ENCODE data around the gene NACAD. TPM values are rescaled to one million over a fixed set of nuclear protein-coding genes. Genes with fewer than 3 reads are reported as not detected.
"Not testable (repeated sequence)": the region's sequence is repeated elsewhere in the genome, so short reads cannot be mapped to it uniquely, and the experiment has no call there.

Gene NACAD
- polyA plus RNA-seq, 4 donors = 6.1 to 9.8 (median 9.5) TPM

DNA sequence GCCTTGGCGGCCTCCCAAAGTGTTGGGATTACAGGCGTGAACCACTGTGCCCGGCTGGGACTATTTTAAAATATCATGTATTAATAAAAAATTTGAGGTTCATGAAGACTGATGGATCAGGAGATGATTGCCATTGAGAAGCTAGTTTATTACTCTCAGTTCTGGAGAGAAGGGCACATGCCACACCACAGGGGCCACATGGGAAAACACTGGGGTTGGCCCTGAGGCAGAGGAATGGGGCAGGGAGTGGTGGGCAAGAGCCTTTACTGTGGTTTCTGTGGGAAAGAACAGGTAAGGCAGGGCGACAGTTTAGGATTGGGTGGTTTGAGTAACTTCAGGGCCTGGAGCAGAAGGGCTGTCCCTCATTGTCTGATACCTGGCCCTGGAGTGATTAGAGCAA is 29.5 kb upstream of the NACAD start:
- no peak for DNase-seq (ENCODE audit: low read depth in 4 of 4, low spot score in 3 of 4)

DNA sequence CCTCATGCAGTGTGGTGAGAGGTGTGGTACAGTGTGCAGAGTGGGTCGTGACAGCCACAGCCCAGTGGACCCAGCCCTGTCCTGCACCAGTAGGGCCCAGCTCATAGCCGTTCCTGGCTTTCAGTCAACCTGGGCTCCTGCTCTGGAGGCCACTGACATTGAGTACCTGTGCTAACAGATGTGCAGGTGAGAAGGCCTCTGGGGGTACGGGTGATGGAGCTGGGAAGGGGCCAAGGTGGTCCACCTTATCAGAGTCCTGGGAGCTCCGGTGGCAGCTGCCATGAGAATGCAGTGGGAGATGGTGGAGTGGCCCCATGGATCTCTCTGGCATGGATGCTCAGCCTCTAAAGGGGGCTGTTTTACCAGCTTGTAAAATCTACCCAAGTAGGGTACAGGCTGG is 28.8 kb upstream of the NACAD start:
- no peak for DNase-seq (ENCODE audit: low read depth in 4 of 4, low spot score in 3 of 4)

DNA sequence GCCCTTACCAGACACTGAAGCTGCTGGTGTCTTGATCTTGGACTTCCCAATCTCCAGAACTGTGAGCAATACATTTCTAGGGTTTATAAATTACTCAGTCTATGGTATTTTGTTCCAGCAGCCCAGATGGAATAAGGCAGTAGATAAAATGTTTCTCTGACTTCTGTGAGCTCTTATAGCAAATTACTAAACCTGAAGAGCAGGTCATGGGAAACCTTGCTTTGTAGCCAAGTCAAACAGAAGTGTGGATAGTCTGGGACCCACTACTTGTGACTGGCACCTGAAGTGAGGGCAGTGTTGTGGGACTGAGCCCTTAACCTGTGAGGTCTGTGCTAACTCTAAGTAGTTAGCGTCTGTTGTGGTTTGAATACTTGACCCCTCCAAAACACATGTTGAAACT is 27.3 kb upstream of the NACAD start:
- no peak for DNase-seq (ENCODE audit: low read depth in 4 of 4, low spot score in 3 of 4)

DNA sequence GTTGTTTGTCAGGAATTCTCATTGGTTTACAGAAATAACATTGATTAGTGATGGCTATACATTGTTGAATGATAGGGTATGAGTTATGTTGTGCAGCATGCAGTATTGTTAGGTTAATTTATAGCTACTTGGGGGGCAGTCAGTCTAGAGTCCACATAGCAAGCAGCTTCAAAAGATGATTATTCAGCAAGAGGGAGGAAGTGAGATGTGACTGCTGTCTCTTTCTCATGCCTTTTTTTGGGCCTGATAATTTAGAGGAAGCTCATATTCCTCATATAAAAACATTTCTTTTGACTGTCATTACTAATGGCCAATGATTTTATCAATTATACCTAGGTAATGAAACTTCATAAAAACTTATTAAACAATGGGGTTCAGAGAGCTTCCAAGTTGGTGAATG is 26.2 kb upstream of the NACAD start:
- no peak for DNase-seq (ENCODE audit: low read depth in 4 of 4, low spot score in 3 of 4)

DNA sequence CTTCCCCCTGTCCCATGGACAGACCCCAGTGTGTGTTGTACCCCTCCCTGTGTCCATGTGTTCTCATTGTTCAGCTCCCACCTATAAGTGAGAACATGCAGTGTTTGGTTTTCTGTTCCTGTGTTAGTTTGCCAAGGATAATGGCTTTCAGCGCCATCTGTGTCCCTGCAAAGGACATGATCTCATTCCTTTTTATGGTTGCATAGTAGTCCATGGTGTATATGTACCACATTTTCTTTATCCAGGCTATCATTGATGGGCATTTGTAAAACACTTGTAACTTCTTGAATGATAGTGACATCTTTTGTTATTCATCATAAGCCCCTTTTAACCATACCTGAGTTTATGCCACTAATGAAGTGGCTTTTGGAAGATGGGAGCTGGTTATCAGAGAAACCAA is 25.5 kb upstream of the NACAD start:
- DNase-seq (ENCODE audit: low read depth in 4 of 4, low spot score in 3 of 4) = not testable (repeated sequence)

DNA sequence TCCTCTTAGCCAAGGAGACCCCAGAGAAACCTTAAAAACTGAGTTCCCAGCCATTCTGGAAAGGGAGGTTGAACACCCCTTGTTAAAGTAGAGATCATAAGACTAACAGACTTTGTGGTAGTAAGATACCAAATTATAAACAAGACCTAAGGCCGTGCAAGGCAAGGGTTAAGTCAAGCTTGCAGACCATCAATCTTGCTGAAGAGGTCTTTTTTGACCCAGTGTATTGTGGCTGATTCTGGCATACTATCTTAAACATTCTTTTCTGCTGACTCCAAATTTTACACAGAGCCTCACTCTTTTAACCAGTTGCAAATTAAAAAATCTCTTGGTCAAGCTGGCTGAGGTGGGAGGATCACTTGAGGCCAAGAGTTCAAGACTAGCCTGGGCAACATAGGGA is 23.9 kb upstream of the NACAD start:
- DNase-seq (ENCODE audit: low read depth in 4 of 4, low spot score in 3 of 4) = no peak

DNA sequence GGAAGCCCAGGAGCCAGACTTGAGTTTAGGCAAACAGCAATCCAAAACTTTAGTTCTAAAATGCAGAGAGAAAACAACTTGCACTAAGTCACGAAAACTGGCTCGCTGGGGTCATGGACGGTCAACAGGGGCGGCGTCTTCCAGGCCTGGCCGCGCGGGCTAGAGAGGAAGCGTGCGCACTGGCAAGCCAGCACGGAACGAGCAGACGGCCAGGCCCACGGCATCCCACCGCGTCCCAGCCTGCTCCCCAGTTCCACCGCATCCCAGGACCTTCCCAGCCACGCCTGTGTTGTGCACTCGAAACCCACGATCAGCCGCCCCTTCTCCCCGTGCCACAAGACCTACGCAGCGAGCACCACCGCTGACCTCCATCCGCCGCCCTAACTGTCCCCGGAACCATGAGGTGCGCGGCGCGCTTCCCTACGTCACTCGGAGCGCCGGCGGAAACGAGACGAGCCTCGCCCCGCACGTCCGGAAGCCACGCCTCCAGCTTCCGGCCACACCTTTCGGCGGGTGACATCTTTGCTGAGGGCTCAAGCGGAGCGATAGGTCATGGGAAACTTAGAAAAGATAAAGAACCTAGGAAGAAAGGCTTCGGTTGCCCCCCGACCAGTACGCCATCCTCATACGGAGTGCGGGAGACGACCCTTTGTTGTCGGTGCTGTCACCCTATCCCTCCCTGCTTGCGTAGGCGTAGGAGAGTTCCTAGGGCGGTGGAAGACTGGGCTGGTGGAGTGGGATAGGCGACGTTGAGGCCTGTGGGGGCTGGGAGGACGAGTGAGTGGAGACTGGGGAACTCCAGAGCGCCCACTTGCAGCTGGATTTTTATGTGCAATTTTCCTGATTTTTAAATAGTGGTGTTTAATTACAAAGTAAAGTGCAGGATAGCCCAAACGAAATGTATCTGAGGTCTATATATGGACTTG is 22.8 kb upstream of the NACAD start, which contains the start of gene TBRG4:
Gene TBRG4, minus strand, starts transcription at position 400 of the 926 bp plus-strand sequence. CDS start 2,460 bp downstream, outside the sequence.
- peak; percentile 92 to 97 (median 93) for DNase-seq (ENCODE audit: low read depth in 4 of 4, low spot score in 3 of 4)

DNA sequence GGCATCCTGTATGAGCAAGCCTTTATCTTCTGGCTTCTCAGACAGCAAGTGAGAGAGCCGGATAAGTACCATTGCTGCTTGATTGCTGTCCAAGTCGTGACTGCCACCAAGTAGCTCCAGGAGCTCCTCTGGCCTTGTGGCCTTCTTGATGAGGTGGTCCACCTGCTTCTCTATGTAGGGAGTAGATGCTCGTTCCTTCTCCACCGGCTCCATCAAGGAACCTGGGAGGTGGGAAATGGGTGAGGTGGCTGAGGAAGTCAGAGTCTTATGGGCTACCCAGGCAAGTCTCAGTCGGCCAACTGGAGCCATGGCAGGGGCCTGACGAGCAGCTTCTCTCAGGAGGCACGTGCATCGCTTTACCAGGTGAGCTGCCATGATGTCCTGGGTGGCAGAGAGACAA is 20.1 kb upstream of the NACAD start:
- DNase-seq (ENCODE audit: low read depth in 4 of 4, low spot score in 3 of 4) = no peak

DNA sequence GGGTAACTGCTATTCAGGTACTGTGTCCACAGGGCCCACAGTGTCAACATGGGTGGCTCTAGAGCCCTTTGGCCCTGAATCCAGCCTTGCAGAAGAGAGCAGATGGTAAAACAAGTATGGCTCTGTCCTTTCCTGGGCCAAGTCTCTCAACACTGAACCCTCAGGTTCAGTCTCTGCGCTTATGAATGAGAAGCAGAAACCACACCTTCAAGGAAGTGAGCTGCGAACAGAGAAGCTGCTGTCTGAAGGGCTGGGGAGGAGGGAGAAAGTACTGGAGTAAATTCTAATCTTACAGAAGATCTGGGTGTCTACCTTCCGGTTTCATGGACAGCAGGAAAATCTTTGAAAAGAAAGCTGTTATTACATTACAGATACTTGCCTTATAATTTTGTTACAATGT is 18.6 kb upstream of the NACAD start:
- DNase-seq (ENCODE audit: low read depth in 4 of 4, low spot score in 3 of 4) = no peak

DNA sequence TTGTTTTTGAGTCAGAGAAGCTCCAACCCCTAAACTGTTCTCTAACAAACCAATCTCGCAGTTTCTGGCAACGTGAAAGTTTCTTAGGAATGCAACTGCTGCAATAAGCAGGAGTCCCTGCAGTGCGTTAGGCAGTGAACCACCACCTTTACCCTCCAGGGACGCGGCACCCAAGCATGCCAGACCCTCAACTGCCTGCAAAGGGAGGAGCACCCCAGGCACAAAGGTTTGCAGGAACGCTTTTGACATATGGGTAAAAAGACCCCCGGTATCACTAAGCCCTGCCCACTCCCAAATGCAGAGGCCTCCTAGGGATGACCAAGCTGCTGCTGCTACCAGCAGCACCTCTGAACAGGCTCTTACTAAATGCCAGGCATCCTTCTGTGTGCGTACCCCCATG is 18.1 kb upstream of the NACAD start:
- no peak for DNase-seq (ENCODE audit: low read depth in 4 of 4, low spot score in 3 of 4)

DNA sequence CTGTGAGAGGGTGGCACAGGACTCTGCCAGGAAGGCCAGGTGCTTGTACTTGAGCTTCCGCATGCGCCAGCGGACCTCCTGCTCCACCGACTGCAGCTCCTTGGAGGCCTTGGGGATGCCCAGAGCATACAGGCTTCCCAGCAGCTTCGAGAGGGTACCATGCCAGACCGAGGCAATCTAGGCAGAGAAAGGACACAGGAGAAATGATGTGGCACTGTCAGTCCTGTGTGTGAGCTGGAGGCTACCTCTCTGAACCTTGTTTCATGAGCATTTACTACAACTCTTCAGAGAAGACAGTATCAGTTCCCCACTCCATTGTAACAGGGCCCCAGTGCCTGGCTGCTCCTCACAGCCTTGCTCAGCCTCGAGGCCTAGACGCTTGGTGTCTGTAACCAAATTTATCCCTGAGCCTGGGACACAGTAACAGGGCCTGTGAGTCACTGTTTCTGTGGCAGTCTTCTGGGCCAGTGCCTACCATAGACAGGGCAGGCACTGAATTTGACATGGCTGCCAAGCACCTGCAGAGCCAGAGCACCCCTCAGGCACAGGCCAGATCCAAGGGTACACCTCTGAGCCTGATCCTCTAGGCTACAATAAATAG is 16.9 kb upstream of the NACAD start:
- no peak for DNase-seq (ENCODE audit: low read depth in 4 of 4, low spot score in 3 of 4)

DNA sequence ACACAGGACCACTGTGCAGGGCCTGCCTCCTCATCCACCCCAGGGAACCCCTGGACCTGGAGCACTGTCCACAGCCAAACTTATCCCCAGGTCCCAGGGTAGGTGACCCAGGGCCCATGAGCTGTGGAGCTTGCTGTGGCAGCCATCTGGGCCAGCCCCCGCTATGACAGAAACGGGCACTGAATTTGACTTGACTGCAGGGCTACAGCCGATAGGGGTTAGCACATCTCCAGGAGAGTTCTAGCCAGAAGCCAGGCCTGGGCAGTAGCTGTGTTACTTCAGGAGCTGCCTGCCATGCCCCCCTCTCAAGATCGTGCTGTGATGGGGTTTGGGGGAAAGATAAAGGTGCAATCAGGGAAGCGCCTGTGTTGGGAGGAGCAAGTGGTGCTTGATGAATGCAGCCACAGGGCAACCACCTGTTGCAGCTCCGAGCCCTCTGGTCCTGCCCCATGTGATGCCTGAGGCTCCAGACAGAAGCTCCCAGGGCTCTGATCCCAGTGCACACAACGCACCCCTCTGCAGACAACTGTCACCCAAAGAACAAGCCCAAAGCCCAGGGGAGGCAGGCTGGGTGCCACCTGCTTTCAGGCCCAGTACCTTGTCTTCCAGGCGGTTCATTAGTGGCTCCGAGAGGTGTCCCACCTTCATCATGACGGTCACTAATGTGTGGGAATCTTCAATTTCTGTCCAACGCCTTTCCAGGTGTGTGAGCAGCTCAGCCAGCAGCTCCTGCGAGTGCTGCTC is 16.2 kb upstream of the NACAD start:
- DNase-seq (ENCODE audit: low read depth in 4 of 4, low spot score in 3 of 4) = no peak

DNA sequence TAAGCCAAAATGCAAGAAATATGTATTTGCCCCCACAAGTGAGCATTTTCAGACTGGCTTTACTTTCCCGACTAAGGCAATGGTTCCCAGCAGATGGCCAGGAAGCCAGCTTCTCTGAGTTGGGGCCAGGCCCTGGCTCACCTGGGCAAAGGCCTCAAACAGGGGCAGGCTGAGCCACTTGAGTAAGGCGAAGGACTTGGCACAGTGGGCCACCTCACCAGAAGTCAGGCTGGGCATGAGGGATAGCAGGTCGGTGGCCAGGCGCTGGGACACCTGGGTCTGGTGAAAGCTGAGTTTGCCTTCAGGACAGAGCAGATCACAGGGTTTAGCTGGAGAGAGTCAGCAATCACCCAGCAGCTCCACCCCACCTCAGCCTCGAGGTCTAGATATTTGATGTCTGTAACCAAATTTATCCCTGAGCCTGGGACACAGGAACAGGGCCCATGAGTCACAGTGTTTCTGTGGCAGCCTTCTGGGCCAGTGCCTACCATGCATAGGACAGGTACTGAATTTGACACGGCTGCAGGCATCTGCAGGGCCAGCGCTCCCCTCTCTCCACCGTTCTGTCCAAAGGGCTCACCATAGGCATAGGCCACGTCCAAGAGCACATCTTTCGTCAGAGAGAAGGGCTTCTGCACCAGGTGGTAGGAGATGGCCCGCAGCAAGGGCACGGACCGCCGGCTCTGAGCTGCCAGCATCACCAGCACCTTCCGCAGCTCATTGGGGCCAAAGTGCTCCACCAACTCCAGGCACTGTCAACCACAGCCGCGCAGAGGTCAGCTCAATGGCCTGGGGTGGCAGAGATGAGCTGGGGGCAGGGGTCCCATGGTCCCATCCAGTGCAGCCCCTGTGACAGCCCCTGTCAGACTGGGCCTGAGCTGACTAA is 15.4 kb upstream of the NACAD start:
- no peak for DNase-seq (ENCODE audit: low read depth in 4 of 4, low spot score in 3 of 4)

DNA sequence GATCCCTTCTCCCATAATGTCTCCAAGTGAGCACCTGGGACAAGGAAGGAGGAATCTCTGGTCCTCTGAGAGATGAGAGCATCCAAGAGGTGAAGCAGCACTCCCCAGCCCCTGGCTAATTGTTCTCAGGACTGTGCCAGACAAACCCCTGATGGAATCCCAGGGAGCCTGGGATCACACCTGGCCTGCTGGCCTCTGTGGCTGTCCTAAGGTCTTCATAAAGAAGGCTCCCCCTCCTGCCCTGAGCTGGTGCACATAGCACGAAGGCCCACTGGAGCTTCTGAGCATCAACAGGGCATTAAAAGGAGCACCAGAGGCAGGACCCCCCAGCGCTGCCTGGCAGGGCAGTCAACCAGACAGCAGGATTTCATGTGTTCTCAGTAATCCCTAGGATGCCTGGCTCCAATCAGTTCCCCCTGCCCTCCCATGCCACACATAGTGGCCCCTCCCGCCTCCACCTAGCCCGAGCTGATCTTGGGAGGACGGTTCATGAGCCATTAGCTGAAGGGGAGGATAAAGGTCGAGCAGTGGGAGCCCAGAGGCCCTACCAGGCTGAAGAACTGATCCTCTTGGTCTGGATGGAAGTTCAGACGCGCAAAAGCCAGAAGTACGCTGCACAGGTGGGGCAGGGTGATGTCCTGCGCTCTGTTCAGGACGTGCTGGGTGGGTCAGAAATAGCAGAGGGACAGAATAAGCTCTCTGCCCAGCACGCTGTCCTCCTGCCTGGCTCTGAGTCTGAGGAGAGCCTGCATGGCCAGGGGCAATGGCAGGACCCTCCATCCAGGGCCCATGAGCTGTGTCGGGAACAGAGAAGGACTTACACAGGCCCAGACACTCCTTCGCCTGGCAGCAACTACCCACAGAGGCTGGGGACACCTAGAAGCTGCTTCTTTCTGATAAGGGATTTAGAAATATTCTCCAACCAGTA is 14.3 kb upstream of the NACAD start:
- no peak for DNase-seq (ENCODE audit: low read depth in 4 of 4, low spot score in 3 of 4)

DNA sequence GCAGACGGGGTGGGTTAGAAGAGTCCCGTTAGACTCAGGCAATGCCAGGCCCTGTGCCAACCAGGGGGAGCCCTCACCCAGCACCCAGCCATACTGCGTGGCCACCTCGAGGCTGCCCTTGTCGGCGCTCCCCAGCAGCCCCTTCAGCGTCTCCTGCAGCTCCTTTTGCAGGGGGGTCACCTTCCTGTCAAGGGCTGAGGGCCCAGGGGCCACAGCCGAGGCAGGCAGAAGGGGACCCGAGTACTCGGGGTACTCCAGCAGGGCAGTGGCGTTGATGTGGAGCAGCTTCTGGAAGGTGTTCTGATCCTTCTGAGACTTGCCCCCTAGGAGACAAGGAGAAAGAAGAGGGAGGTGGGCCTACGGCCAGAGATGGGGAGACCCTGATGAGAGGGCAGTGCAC is 13.0 kb upstream of the NACAD start:
- DNase-seq (ENCODE audit: low read depth in 4 of 4, low spot score in 3 of 4) = no peak

DNA sequence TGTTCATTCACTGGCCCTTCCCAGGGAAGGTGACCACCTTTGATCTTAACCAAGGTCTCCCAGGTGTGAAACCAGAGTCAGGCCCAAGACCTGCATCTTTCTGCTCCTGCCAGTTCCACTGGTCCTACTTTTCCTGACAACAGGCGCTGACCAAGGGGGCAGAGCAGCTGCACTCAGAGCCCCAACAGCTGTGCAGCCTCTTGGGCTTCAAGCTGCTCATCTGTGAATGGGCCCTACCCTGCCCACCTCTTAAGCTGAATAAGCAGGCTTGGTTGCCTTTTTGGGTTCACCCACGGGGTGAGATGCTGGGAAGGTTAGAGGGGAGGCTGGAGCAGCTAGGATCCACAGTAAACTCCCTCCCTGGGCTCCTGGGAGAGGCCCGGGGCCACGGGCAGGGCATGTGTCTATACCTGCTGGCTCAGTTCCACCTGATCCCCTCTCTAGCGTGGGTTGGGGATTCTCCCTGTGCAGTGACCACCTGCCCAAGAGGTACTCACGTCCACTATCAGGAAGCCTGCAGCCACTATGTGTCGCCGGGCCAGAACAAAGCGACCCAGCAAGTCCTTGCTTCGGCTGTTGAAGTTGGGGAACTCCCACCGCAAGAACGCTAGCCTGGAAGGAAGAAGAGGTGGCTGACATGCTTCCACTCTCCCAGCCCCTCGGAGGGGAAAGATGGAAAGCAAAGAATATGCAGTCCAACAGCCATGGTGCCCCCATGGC is 12.2 kb upstream of the NACAD start:
- DNase-seq (ENCODE audit: low read depth in 4 of 4, low spot score in 3 of 4) = no peak

DNA sequence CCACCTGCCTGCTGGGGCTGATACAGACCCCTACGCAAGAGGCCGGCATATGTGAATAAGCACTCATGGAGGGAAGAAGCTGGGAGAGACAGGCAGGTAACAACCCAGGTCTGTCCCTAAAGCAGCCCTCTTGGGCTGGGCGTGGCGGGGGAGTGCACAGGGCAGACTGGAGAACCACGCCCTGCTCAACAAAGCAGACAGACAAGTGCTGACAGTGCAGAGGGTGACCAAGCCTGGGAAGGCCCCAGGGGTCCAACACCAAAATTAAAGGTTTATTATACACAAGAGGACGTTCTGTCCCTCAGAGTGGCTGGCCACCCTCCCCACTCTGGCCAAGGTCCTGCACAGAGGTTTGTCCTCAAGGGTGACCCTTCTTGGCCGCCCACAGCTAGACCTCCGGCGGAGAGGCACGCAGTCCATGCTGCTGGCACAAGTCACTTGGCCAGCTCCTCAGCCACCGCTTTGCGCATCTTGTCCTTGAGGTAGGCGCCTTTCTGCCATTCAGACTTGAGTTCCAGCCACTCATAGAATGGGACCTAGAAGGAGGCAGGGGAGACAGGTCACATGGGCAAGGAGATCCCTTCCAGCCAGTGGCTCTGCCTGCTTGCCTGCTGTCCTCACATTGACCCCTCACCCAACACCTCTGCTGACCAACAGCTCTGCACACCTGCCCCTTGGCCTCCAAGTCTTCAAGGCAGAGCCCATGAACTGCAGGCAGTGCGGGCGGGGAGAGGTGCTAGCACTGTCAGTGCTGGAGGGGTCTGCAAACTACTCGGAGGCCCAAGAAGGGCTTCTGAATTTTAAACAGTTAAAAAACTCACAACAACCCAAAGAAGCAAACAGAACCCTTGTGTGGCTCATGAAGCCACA is 11.4 kb upstream of the NACAD start:
- DNase-seq (ENCODE audit: low read depth in 4 of 4, low spot score in 3 of 4) = no peak

Measured in right renal pelvis (tissue), 4 donors.